Measurements from ENCODE around the gene GRB10.

GRCh38 chr7:50679218-50680007 is 103.3 kb downstream of the GRB10 start:
- TF ChIP-seq CTCF (IDR thresholded peaks at IDR 0.05), result peak in 3 of 4 experiments; percentile 52 to 57 (median 55)
- no peak for TF ChIP-seq POLR2A (IDR thresholded peaks at IDR 0.05)

Data from gastroesophageal sphincter (tissue), 3 donors.